ENCODE measurements around the gene DEFB121. TPM values are rescaled to one million over a fixed set of nuclear protein-coding genes. Genes with fewer than 3 reads are reported as not detected.
"Not testable (repeated sequence)": the region's sequence is repeated elsewhere in the genome, so short reads cannot be mapped to it uniquely, and the experiment has no call there.

Gene DEFB121
- total and polyA plus RNA-seq, 4 donors = not detected

DNA sequence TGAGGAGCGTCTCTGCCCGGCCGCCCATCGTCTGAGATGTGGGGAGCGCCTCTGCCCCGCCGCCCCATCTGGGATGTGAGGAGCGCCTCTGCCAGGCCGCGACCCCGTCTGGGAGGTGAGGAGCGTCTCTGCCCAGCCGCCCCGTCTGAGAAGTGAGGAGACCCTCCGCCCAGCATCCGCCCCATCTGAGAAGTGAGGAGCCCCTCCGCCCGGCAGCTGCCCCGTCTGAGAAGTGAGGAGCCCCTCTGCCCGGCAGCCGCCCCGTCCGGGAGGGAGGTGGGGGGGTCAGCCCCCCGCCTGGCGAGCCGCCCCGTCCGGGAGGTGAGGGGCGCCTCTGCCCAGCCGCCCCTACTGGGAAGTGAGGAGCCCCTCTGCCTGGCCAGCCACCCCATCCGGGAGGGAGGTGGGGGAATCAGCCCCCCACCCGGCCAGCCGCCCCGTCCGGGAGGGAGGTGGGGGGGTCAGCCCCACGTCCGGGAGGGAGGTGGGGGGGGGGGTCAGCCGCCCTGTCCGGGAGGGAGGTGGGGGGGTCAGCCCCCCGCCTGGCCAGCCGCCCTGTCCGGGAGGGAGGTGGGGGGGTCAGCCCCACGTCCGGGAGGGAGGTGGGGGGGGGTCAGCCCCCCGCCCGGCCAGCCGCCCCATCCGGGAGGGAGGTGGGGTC is 21.0 kb upstream of the DEFB121 start:
- H3K27ac ChIP-seq (ENCODE audit: low read depth in 1 of 2, low read length in 2 of 2); H3K4me3 ChIP-seq (ENCODE audit: low read length in 2 of 2); H3K4me1 ChIP-seq (ENCODE audit: control insufficient read depth in 1 of 2, insufficient read depth in 2 of 2, low read length in 2 of 2); H3K9me3 ChIP-seq (ENCODE audit: control insufficient read depth, low read length); intact Hi-C loops (cut with DNase I); H3K36me3 ChIP-seq (ENCODE audit: control insufficient read depth in 1 of 2, insufficient read depth in 2 of 2, low read length in 1 of 2); ATAC-seq (ENCODE audit: low FRiP score); DNase-seq; H3K27me3 ChIP-seq (ENCODE audit: control insufficient read depth in 1 of 2, insufficient read depth in 2 of 2, low read length in 1 of 2): not testable (repeated sequence)
- WGBS, 2 donors = 90 to 100% methylated on average over 2 to 48 of the region's 48 CpGs

DNA sequence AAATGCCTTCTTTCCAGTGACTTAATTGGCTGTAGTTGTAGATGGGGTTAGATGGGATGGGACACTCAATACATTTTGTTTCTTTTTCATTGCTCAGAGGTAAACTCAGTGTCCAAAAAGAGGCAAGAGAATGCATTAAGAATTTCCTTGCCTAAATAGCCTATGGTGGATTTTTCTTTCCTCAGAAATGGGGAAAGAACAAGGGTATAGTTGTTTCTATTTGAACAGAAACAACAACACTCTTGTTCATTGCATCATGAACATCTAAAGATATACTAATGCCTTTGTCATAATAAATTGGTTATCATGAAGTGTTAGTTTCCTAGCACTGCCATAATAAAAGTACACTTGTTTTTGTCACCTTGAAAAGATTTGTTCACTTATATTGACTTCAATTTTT is 19.8 kb upstream of the DEFB121 start:
- Histone ChIP-seq H3K4me3 (ENCODE audit: low read length in 2 of 2) (no peak overlapping the region), H3K27me3 (ENCODE audit: control insufficient read depth in 1 of 2, insufficient read depth in 2 of 2, low read length in 1 of 2) (peaks cover 0 to 3% of the 10 kb centered on the region in 2 donors), H3K27ac (ENCODE audit: low read depth in 1 of 2, low read length in 2 of 2) (no peak overlapping the region), H3K36me3 (ENCODE audit: control insufficient read depth in 1 of 2, insufficient read depth in 2 of 2, low read length in 1 of 2) (no peaks in the 10 kb centered on the region), H3K9me3 (ENCODE audit: control insufficient read depth, low read length) (no peaks in the 10 kb centered on the region), H3K4me1 (ENCODE audit: control insufficient read depth in 1 of 2, insufficient read depth in 2 of 2, low read length in 2 of 2) (no peaks in the 10 kb centered on the region)
- no peak for ATAC-seq (ENCODE audit: low FRiP score)
- intact Hi-C loops (cut with DNase I) = no loop called here
- no peak for DNase-seq

DNA sequence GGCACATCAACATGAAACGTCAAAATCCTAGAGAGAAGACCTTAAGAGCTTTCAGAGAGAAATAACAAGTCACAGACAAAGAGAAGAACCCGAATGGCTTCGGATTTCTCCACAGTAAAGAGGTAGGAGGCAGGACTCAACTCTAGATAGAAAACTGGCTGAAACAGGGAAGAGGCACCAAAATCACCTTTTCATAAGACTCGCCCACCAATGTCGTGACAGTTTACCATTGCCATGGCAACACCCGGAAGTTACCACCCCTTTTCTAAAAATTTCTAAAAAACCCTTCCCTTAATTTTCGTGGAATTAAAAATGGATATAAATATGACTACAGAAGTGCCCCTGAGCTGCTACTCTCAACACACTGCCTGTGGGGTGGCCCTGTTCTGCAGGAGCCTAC is 12.3 kb upstream of the DEFB121 start:
- intact Hi-C loops (cut with DNase I) = no loop called here
- DNase-seq = no peak
- Histone ChIP-seq H3K4me3 (ENCODE audit: low read length in 2 of 2) (no peak overlapping the region), H3K27ac (ENCODE audit: low read depth in 1 of 2, low read length in 2 of 2) (no peak overlapping the region), H3K9me3 (ENCODE audit: control insufficient read depth, low read length) (no peaks in the 10 kb centered on the region), H3K4me1 (ENCODE audit: control insufficient read depth in 1 of 2, insufficient read depth in 2 of 2, low read length in 2 of 2) (no peaks in the 10 kb centered on the region), H3K36me3 (ENCODE audit: control insufficient read depth in 1 of 2, insufficient read depth in 2 of 2, low read length in 1 of 2) (no peaks in the 10 kb centered on the region), H3K27me3 (ENCODE audit: control insufficient read depth in 1 of 2, insufficient read depth in 2 of 2, low read length in 1 of 2) (peaks cover 0 to 2% of the 10 kb centered on the region in 2 donors)
- WGBS, 2 donors = 80 to 82% methylated on average over 7 of the region's 7 CpGs
- no peak for ATAC-seq (ENCODE audit: low FRiP score)

DNA sequence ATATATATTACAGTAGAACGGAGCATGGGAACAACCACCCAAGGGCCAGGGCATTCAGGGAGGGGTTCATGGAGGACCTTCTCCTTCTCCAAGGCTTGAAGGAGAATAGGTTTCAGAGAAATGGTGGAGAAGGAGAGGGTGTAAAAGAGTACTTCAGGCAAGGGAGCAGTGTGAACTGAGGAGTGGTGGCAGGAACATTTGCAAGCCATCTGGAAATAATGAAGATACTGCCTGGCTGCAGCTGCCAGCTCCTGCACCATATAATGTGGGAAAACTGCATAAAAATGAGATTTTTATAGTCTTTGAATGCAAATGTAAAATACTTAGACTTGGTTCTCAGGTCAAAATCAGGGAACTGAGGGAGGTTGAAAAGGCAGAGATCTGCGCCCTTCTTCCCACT is 9.6 kb upstream of the DEFB121 start:
- WGBS, 2 donors = 86 to 92% methylated on average over 2 of the region's 2 CpGs
- Histone ChIP-seq H3K4me1 (ENCODE audit: control insufficient read depth in 1 of 2, insufficient read depth in 2 of 2, low read length in 2 of 2) (no peaks in the 10 kb centered on the region), H3K27ac (ENCODE audit: low read depth in 1 of 2, low read length in 2 of 2) (no peak overlapping the region), H3K4me3 (ENCODE audit: low read length in 2 of 2) (no peak overlapping the region), H3K27me3 (ENCODE audit: control insufficient read depth in 1 of 2, insufficient read depth in 2 of 2, low read length in 1 of 2) (no peaks in the 10 kb centered on the region), H3K36me3 (ENCODE audit: control insufficient read depth in 1 of 2, insufficient read depth in 2 of 2, low read length in 1 of 2) (no peaks in the 10 kb centered on the region), H3K9me3 (ENCODE audit: control insufficient read depth, low read length) (no peaks in the 10 kb centered on the region)
- intact Hi-C loops (cut with DNase I) = no loop called here
- DNase-seq (no peak), ATAC-seq (ENCODE audit: low FRiP score) (no peak)

DNA sequence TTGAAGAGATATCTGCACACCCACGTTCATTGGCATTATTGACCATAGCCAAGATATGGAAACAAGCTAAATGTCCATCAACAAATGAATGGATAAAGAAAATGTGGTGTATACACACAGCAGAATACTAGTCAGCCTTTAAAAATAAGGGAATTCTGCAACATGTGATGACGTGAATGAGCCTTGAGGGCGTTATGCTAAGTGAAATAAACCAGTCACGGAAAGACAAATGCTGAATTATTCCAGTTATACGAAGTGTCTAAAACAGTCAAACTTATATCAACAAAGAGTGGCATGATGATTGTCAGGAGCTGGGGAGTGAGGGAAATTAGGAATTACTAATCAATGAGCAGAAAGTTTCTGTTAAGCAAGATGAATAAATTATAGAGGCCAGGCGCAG is 8.4 kb upstream of the DEFB121 start:
- intact Hi-C loops (cut with DNase I) = no loop called here
- 71% methylated on average over 6 of the region's 6 CpGs for WGBS, 2 donors
- no peak overlapping the region for H3K27ac ChIP-seq (ENCODE audit: low read depth in 1 of 2, low read length in 2 of 2)

DNA sequence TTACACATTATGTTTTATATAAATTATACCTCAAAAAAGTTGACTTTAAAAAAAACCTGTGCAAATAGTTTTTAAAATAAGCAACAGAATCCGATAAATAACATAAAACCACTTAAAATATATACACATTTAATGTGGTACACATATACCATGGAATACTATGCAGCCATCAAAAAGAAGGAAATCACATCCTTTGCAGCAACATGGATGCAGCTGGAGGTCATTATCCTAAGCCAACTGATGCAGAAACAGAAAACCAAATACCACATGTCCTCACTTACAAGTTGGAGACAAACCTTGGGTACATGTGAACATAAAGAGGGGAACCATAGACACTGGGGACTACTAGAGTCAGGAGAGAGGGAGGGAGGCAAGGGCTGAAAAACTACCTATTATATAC is 4.0 kb upstream of the DEFB121 start:
- intact Hi-C loops (cut with DNase I) = no loop called here
- H3K4me1 ChIP-seq (ENCODE audit: control insufficient read depth in 1 of 2, insufficient read depth in 2 of 2, low read length in 2 of 2) = no peaks in the 10 kb centered on the region
- no peak for ATAC-seq (ENCODE audit: low FRiP score)

More for the DNA sequence above, 8.4 kb upstream of the DEFB121 start:
- Histone ChIP-seq H3K4me1 (ENCODE audit: control insufficient read depth in 1 of 2, insufficient read depth in 2 of 2, low read length in 2 of 2) (no peaks in the 10 kb centered on the region), H3K4me3 (ENCODE audit: low read length in 2 of 2) (no peak overlapping the region), H3K36me3 (ENCODE audit: control insufficient read depth in 1 of 2, insufficient read depth in 2 of 2, low read length in 1 of 2) (no peaks in the 10 kb centered on the region), H3K9me3 (ENCODE audit: control insufficient read depth, low read length) (no peaks in the 10 kb centered on the region), H3K27me3 (ENCODE audit: control insufficient read depth in 1 of 2, insufficient read depth in 2 of 2, low read length in 1 of 2) (no peaks in the 10 kb centered on the region)
- ATAC-seq (ENCODE audit: low FRiP score) (no peak), DNase-seq (no peak)

DNA sequence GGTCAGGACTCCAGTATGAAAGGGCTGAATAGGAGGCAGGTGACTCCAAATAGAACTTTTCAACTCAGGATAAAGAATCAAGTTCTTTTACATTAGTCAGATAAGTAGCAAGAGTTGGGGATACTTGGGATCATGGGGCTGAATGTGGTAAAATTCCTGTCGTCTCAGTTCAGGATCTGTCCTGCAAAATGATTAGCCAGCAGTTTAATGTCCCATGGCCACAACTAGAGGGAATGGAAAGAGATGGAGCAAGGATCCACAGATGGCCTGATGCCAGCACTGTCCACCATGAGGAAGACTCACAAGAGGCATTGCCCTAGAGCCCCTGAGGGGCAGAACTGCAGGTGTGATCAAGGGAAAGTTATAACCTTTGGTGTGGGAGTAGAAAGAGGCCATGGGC is 2.1 kb downstream of the DEFB121 start:
- no peak for DNase-seq
- intact Hi-C loops (cut with DNase I) = no loop called here
- 35 to 45% methylated on average over 1 of the region's 1 CpG for WGBS, 2 donors

More for the DNA sequence above, 4.0 kb upstream of the DEFB121 start:
- WGBS, 2 donors = 43 to 47% methylated on average over 1 of the region's 1 CpG
- Histone ChIP-seq H3K4me3 (ENCODE audit: low read length in 2 of 2) (no peak overlapping the region), H3K36me3 (ENCODE audit: control insufficient read depth in 1 of 2, insufficient read depth in 2 of 2, low read length in 1 of 2) (no peaks in the 10 kb centered on the region), H3K27ac (ENCODE audit: low read depth in 1 of 2, low read length in 2 of 2) (no peak overlapping the region), H3K9me3 (ENCODE audit: control insufficient read depth, low read length) (no peaks in the 10 kb centered on the region), H3K27me3 (ENCODE audit: control insufficient read depth in 1 of 2, insufficient read depth in 2 of 2, low read length in 1 of 2) (no peaks in the 10 kb centered on the region)
- no peak for DNase-seq

DNA sequence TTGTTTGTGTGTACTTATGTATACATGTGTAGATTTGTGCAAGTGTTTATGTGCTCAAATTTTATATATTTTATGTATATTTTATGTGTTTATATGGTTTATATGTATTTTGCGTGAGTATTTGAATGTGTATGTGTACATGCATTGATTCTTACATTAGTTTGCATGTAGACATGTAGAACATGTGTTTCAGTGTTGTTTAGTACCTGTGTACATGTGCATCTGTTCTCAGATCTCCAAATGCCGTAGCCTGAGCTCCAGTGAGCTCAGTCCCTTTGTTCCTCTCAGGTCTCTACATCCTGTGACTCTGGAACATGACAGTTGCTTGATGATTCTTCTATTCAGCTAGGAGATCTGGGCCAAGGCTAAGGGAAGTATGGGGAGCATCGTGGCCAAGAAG is 11.1 kb downstream of the DEFB121 start:
- Histone ChIP-seq H3K4me3 (ENCODE audit: low read length in 2 of 2) (no peak overlapping the region), H3K36me3 (ENCODE audit: control insufficient read depth in 1 of 2, insufficient read depth in 2 of 2, low read length in 1 of 2) (no peaks in the 10 kb centered on the region), H3K9me3 (ENCODE audit: control insufficient read depth, low read length) (no peaks in the 10 kb centered on the region), H3K4me1 (ENCODE audit: control insufficient read depth in 1 of 2, insufficient read depth in 2 of 2, low read length in 2 of 2) (no peaks in the 10 kb centered on the region), H3K27ac (ENCODE audit: low read depth in 1 of 2, low read length in 2 of 2) (no peak overlapping the region), H3K27me3 (ENCODE audit: control insufficient read depth in 1 of 2, insufficient read depth in 2 of 2, low read length in 1 of 2) (no peaks in the 10 kb centered on the region)
- WGBS, 2 donors = 47 to 48% methylated on average over 3 of the region's 3 CpGs
- no peak for DNase-seq
- ATAC-seq (ENCODE audit: low FRiP score) = no peak
- intact Hi-C loops (cut with DNase I) = no loop called here

More for the DNA sequence above, 2.1 kb downstream of the DEFB121 start:
- Histone ChIP-seq H3K9me3 (ENCODE audit: control insufficient read depth, low read length) (no peaks in the 10 kb centered on the region), H3K4me3 (ENCODE audit: low read length in 2 of 2) (no peak overlapping the region), H3K4me1 (ENCODE audit: control insufficient read depth in 1 of 2, insufficient read depth in 2 of 2, low read length in 2 of 2) (no peaks in the 10 kb centered on the region), H3K36me3 (ENCODE audit: control insufficient read depth in 1 of 2, insufficient read depth in 2 of 2, low read length in 1 of 2) (no peaks in the 10 kb centered on the region), H3K27me3 (ENCODE audit: control insufficient read depth in 1 of 2, insufficient read depth in 2 of 2, low read length in 1 of 2) (no peaks in the 10 kb centered on the region), H3K27ac (ENCODE audit: low read depth in 1 of 2, low read length in 2 of 2) (no peak overlapping the region)
- ATAC-seq (ENCODE audit: low FRiP score) = no peak

DNA sequence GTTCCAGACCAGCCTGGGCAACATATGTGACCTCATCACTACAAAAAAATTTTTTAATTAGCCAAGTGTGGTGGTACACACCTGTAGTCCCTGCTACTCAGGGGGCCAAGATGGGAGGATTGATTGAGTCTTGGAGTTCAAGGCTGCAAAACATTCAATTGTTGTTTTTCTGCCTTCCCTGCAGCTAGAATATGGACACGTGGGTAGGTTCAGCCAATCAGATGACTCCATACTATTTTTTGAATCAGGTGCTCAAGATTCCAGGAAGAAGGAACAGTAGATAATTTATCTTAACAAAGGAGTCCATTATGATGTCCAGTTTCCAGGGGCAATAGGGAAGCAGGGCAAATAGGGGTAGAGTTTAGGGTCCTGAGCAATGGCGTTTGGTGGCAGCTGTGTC is 13.2 kb downstream of the DEFB121 start:
- Histone ChIP-seq H3K4me1 (ENCODE audit: control insufficient read depth in 1 of 2, insufficient read depth in 2 of 2, low read length in 2 of 2) (no peaks in the 10 kb centered on the region), H3K36me3 (ENCODE audit: control insufficient read depth in 1 of 2, insufficient read depth in 2 of 2, low read length in 1 of 2) (no peaks in the 10 kb centered on the region), H3K27me3 (ENCODE audit: control insufficient read depth in 1 of 2, insufficient read depth in 2 of 2, low read length in 1 of 2) (no peaks in the 10 kb centered on the region), H3K27ac (ENCODE audit: low read depth in 1 of 2, low read length in 2 of 2) (no peak overlapping the region), H3K4me3 (ENCODE audit: low read length in 2 of 2) (no peak overlapping the region), H3K9me3 (ENCODE audit: control insufficient read depth, low read length) (no peaks in the 10 kb centered on the region)
- WGBS, 2 donors = 60% methylated on average over 2 of the region's 2 CpGs
- ATAC-seq (ENCODE audit: low FRiP score) (no peak), DNase-seq (no peak)
- intact Hi-C loops (cut with DNase I) = no loop called here
